ENCODE results near the gene LHX3.

GRCh38 chr9:136247947-136248637 lies 43.2 kb upstream of the LHX3 start:
- TF ChIP-seq, protein P1, sequence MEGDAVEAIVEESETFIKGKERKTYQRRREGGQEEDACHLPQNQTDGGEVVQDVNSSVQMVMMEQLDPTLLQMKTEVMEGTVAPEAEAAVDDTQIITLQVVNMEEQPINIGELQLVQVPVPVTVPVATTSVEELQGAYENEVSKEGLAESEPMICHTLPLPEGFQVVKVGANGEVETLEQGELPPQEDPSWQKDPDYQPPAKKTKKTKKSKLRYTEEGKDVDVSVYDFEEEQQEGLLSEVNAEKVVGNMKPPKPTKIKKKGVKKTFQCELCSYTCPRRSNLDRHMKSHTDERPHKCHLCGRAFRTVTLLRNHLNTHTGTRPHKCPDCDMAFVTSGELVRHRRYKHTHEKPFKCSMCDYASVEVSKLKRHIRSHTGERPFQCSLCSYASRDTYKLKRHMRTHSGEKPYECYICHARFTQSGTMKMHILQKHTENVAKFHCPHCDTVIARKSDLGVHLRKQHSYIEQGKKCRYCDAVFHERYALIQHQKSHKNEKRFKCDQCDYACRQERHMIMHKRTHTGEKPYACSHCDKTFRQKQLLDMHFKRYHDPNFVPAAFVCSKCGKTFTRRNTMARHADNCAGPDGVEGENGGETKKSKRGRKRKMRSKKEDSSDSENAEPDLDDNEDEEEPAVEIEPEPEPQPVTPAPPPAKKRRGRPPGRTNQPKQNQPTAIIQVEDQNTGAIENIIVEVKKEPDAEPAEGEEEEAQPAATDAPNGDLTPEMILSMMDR (IDR thresholded peaks at IDR 0.05), result no peak
- TF ChIP-seq POLR2A (IDR thresholded peaks at IDR 0.05), result no peak

Measured in uterus (tissue), 2 donors.